NAMALWA (cell line): ENCODE data around the gene FNIP1.
"Not testable (repeated sequence)": the region's sequence is repeated elsewhere in the genome, so short reads cannot be mapped to it uniquely, and the experiment has no call there.

Experiments
- DNase-seq: peaks from one replicate; pipeline ENCODE4 v3.0.0-alpha.2; 2015; ENCODE audit warnings: low spot score

The FNIP1 gene

GRCh38 chr5:131607903-131608540 is 188.8 kb downstream of the FNIP1 start:
- DNase-seq = no peak

DNA sequence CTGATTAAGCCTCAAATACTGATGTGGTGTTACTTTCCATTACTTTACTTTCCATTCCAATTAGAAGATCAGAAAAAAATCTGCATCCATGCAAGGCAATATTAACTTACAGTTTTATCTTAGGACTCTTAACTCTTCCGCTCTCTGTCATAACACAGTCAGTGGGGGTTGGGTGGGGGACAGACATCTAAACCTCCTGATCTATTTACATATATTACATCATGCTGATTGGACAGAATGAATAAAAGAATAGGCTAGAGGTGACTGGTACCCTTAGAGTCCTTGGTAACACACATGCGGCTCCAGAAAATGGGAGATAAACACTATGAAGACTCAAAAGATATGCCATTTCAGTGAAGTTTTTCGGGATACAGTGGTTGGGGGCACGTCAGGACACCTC is 189.4 kb downstream of the FNIP1 start:
- DNase-seq = no peak

- DNase-seq = no peak
Observed at GRCh38 chr5:131605086-131605485, 191.7 kb downstream of the FNIP1 start.

GRCh38 chr5:131595088-131596033 is 201.5 kb downstream of the FNIP1 start:
- no peak for DNase-seq

DNA sequence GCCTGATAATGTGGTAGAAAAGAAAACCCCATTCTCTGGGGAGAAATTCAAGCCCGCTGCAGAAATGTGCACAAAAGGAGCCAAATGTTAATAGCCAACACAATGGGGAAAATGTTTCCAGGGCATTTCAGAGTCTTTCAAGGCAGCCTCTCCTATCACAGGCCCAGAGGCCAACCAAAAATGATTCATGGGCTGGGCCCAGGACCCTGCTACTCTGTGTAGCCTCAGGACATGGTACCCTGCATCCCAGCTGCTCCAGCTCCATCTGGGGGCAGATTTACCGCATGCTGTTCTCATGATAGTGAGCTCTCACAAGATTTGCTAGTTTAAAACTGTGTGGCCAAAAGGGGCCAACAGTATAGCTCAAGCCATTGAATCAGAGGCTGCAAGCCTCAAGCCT is 202.9 kb downstream of the FNIP1 start:
- no peak for DNase-seq

DNA sequence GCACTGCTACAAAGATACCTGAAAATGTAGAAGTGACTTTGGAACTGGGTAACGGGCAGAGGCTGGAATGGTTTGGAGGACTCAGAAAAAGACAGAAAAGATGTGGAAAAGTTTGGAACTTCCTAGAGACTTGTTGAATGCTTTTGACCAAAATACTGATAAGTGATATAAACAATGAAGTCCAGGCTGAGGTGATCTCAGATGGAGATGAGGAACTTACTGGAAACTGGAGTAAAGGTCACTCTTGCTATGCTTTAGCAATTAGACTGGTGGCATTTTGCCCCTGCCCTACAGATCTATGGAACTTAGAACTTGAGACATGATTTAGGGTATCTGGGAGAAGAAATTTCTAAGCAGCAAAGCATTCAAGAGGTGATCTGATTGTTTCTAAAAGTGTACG is 203.4 kb downstream of the FNIP1 start:
- DNase-seq = not testable (repeated sequence)
